ENCODE results near the gene OR1L8. TPM values are rescaled to one million over a fixed set of nuclear protein-coding genes. Genes with fewer than 3 reads are reported as not detected.
"Not testable (repeated sequence)": the region's sequence is repeated elsewhere in the genome, so short reads cannot be mapped to it uniquely, and the experiment has no call there.

Gene OR1L8
- total RNA-seq (under 1 TPM in 3 of 9 donors, not detected in 6; 0.06 to 0.71 (median 0.29) TPM), polyA plus RNA-seq (under 1 TPM in 2 of 3 donors, not detected in 1; 0.07 to 0.09 TPM)
- long read RNA-seq, donor 1: 0 reads
- long read RNA-seq, donor 2: 0 reads
- long read RNA-seq, donor 3: 0 reads
- long read RNA-seq, donor 4: 0 reads
- long read RNA-seq, donor 5: 0 reads
- long read RNA-seq, donor 6: 0 reads
- long read RNA-seq, donor 7: 0 reads
- long read RNA-seq, donor 8: 0 reads
- long read RNA-seq, donor 9: 0 reads
- long read RNA-seq, donor 10: 0 reads

GRCh38 chr9:122583284-122583683 lies at the start of gene OR1L8:
TSS of gene OR1L8 (minus strand) at chr9:122583384. CDS start at chr9:122568477, 14,907 bp downstream.
- H3K27ac ChIP-seq; DNase-seq; intact Hi-C loops (cut with DNase I); H3K4me1 ChIP-seq (replicated peaks in 1 of 2); H3K9me3 ChIP-seq (replicated peaks in 1 of 3); H3K27me3 ChIP-seq; H3K36me3 ChIP-seq (replicated peaks in 1 of 2); H3K4me3 ChIP-seq: not testable (repeated sequence)
- 78 to 85% (median 83%) methylated on average over 8 of the region's 8 CpGs for WGBS, 4 donors

GRCh38 chr9:122619996-122620395 lies 36.8 kb upstream of the OR1L8 start:
- Histone ChIP-seq H3K4me3 (no peak overlapping the region), H3K27ac (no peak overlapping the region), H3K27me3 (no peaks in the 10 kb centered on the region), H3K4me1 (replicated peaks in 1 of 2) (no peaks in the 10 kb centered on the region), H3K36me3 (replicated peaks in 1 of 2) (no peaks in the 10 kb centered on the region), H3K9me3 (replicated peaks in 1 of 3) (no peaks in the 10 kb centered on the region)
- WGBS, 4 donors: 59 to 73% (median 63%) methylated on average over 7 of the region's 7 CpGs
- no peak for TF ChIP-seq POLR2A (IDR thresholded peaks at IDR 0.05)
- TF ChIP-seq, protein P1, sequence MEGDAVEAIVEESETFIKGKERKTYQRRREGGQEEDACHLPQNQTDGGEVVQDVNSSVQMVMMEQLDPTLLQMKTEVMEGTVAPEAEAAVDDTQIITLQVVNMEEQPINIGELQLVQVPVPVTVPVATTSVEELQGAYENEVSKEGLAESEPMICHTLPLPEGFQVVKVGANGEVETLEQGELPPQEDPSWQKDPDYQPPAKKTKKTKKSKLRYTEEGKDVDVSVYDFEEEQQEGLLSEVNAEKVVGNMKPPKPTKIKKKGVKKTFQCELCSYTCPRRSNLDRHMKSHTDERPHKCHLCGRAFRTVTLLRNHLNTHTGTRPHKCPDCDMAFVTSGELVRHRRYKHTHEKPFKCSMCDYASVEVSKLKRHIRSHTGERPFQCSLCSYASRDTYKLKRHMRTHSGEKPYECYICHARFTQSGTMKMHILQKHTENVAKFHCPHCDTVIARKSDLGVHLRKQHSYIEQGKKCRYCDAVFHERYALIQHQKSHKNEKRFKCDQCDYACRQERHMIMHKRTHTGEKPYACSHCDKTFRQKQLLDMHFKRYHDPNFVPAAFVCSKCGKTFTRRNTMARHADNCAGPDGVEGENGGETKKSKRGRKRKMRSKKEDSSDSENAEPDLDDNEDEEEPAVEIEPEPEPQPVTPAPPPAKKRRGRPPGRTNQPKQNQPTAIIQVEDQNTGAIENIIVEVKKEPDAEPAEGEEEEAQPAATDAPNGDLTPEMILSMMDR (IDR thresholded peaks at IDR 0.05): no peak
- intact Hi-C loops (cut with DNase I): no loop called here
- DNase-seq: no peak

GRCh38 chr9:122614362-122614761 lies 31.2 kb upstream of the OR1L8 start, which contains the start of gene OR1Q1:
TSS of gene OR1Q1 (plus strand) at chr9:122614738. CDS start at chr9:122614738, 0 bp downstream.
- DNase-seq: no peak
- 83 to 100% (median 91%) methylated on average over 1 of the region's 1 CpG for WGBS, 4 donors
- no peaks in the 10 kb centered on the region for H3K27me3 ChIP-seq
- TF ChIP-seq, protein P1 (IDR thresholded peaks at IDR 0.05): no peak
- TF ChIP-seq POLR2A (IDR thresholded peaks at IDR 0.05): no peak
- no peaks in the 10 kb centered on the region for H3K4me1 ChIP-seq (replicated peaks in 1 of 2)
- intact Hi-C loops (cut with DNase I): no loop called here
- no peak within 1 kb of the TSS for H3K4me3 ChIP-seq
- H3K9me3 ChIP-seq (replicated peaks in 1 of 3): no peaks in the 10 kb centered on the region
- H3K36me3 ChIP-seq (replicated peaks in 1 of 2): no peaks in the 10 kb centered on the region
- no peak within 1 kb of the TSS for H3K27ac ChIP-seq

- DNase-seq: no peak
- intact Hi-C loops (cut with DNase I): no loop called here
- H3K36me3 ChIP-seq (replicated peaks in 1 of 2): no peaks in the 10 kb centered on the region
- TF ChIP-seq, protein P1 (IDR thresholded peaks at IDR 0.05): no peak
- TF ChIP-seq POLR2A (IDR thresholded peaks at IDR 0.05): no peak
- H3K27ac ChIP-seq: no peak overlapping the region
- H3K9me3 ChIP-seq (replicated peaks in 1 of 3): no peaks in the 10 kb centered on the region
- no peaks in the 10 kb centered on the region for H3K4me1 ChIP-seq (replicated peaks in 1 of 2)
- H3K4me3 ChIP-seq: no peak overlapping the region
- 64 to 68% (median 65%) methylated on average over 4 of the region's 4 CpGs for WGBS, 4 donors
- H3K27me3 ChIP-seq: no peaks in the 10 kb centered on the region
Observed at GRCh38 chr9:122609804-122610203, 26.6 kb upstream of the OR1L8 start.

DNA sequence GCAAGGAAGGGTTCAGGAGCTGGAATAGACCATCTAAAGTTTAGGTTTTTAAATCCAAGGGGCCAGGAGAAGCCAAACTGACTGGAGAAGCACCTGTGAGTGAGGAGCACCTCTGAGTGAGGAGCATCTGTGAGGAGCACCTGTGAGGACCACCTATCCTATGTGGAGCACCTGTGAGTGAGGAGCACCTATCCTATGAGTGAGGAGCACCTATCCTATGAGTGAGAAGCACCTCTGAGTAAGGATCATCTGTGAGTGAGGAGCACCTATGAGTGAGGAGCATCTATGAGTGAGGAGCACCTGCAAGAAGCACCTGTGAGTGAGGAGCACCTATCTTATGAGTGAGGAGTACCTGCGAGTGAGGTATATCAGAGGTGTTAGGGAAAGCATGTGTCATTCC lies 23.4 kb upstream of the OR1L8 start:
- DNase-seq: no peak
- no peak for TF ChIP-seq POLR2A (IDR thresholded peaks at IDR 0.05)
- TF ChIP-seq, protein P1 (IDR thresholded peaks at IDR 0.05): no peak
- H3K4me1 ChIP-seq (replicated peaks in 1 of 2): no peaks in the 10 kb centered on the region
- H3K27ac ChIP-seq: no peak overlapping the region
- 60 to 89% (median 78%) methylated on average over 1 of the region's 1 CpG for WGBS, 4 donors
- H3K9me3 ChIP-seq (replicated peaks in 1 of 3): no peaks in the 10 kb centered on the region
- intact Hi-C loops (cut with DNase I): no loop called here
- H3K36me3 ChIP-seq (replicated peaks in 1 of 2): no peaks in the 10 kb centered on the region
- H3K27me3 ChIP-seq: no peaks in the 10 kb centered on the region
- no peak overlapping the region for H3K4me3 ChIP-seq
